ENCODE data around the gene SUPT5H. TPM values are rescaled to one million over a fixed set of nuclear protein-coding genes. Genes with fewer than 3 reads are reported as not detected.
A peak's percentile ranks its signal among the peaks of the same experiment; 100 is the strongest.

The SUPT5H gene
- total and polyA plus RNA-seq, 2 of the 13 experiments (the other 11 are each of a cell fraction or from before 2014, with no cell fraction given): 48.2 to 51.7 TPM

- peak; percentile 6; the same call in 2 of the 3 replicates for ATAC-seq
- no TSS peak for BruUV-seq (replicated peaks)
- H3K27me3 ChIP-seq (ENCODE audit: control insufficient read depth in 1 of 2, insufficient read depth in 2 of 2, low read length in 2 of 2): no peaks in the 10 kb centered on the region; a peak in 1 of 5 replicates
- H3K4me1 ChIP-seq (ENCODE audit: insufficient read depth, low read length): no peaks in the 10 kb centered on the region
- H3K4me3 ChIP-seq (replicated peaks in 1 of 3; ENCODE audit: insufficient read depth in 1 of 3, low read depth in 2 of 3, low read length in 3 of 3): no peak overlapping the region
- H3K36me3 ChIP-seq (replicated peaks in 1 of 2; ENCODE audit: control insufficient read depth in 1 of 2, insufficient read depth in 2 of 2, low read length in 2 of 2): peaks cover 40 to 75% of the 10 kb centered on the region in 2 experiments
- DNase-seq (ENCODE audit: low spot score): no peak
- TF ChIP-seq ZNF567 (CRISPR knock-in tag; IDR thresholded peaks at IDR 0.05; ENCODE audit: borderline replicate concordance): no peak
- TF ChIP-seq NR2F6 (IDR thresholded peaks at IDR 0.05): no peak
- no peak for TF ChIP-seq NR2F6 (CRISPR knock-in tag; IDR thresholded peaks at IDR 0.05)
- TF ChIP-seq NR2F2 (IDR thresholded peaks at IDR 0.05; ENCODE audit: borderline replicate concordance, low read depth): no peak
- no peak for TF ChIP-seq DMAP1 (CRISPR knock-in tag; IDR thresholded peaks at IDR 0.05)
- no peak for TF ChIP-seq HMGXB4 (CRISPR knock-in tag; IDR thresholded peaks at IDR 0.05; ENCODE audit: borderline replicate concordance in 1 of 2, low read depth in 1 of 2)
- TF ChIP-seq TP53 (CRISPR knock-in tag; conservative IDR thresholded peaks at IDR 0.05): no peak
- TF ChIP-seq HNF1A (IDR thresholded peaks at IDR 0.05; ENCODE audit: low read depth): no peak
- TF ChIP-seq HNF1A (CRISPR knock-in tag; IDR thresholded peaks at IDR 0.05; ENCODE audit: borderline replicate concordance): no peak
- TF ChIP-seq CREBL2 (CRISPR knock-in tag; IDR thresholded peaks at IDR 0.05; ENCODE audit: borderline replicate concordance): no peak
- no peak for TF ChIP-seq ZNF841 (CRISPR knock-in tag; IDR thresholded peaks at IDR 0.05; ENCODE audit: borderline replicate concordance)
- no peak for TF ChIP-seq TOPORS (CRISPR knock-in tag; IDR thresholded peaks at IDR 0.05)
- TF ChIP-seq ZNF17 (CRISPR knock-in tag; IDR thresholded peaks at IDR 0.05): no peak
- no peak for TF ChIP-seq SMC3 (IDR thresholded peaks at IDR 0.05; ENCODE audit: low read length)
- no peak for TF ChIP-seq ZNF616 (CRISPR knock-in tag; IDR thresholded peaks at IDR 0.05; ENCODE audit: low read depth)
- no peak for TF ChIP-seq ZNF33B (CRISPR knock-in tag; IDR thresholded peaks at IDR 0.05)
- no peak for TF ChIP-seq ZNF350 (CRISPR knock-in tag; IDR thresholded peaks at IDR 0.05; ENCODE audit: borderline replicate concordance, low read depth)
- no peak for TF ChIP-seq ZNF703 (CRISPR knock-in tag; IDR thresholded peaks at IDR 0.05; ENCODE audit: borderline replicate concordance)
- no peak for TF ChIP-seq MED1 (CRISPR knock-in tag; IDR thresholded peaks at IDR 0.05)
- TF ChIP-seq ZFP62 (CRISPR knock-in tag; IDR thresholded peaks at IDR 0.05): no peak
- TF ChIP-seq ATF1 (CRISPR knock-in tag; IDR thresholded peaks at IDR 0.05): no peak
- no peak for TF ChIP-seq MXI1 (IDR thresholded peaks at IDR 0.05; ENCODE audit: borderline replicate concordance, low read depth, low read length)
- H3K9ac ChIP-seq (ENCODE audit: insufficient read depth, low read depth, low read length): no peak overlapping the region
- H3K79me2 ChIP-seq (ENCODE audit: insufficient read depth, low read length): no peaks in the 10 kb centered on the region
- no peak overlapping the region for H3K4me2 ChIP-seq (ENCODE audit: low read depth, low read length)
- in situ Hi-C loops (cut with HindIII; ENCODE audit: extremely low pct_ligation_motif_present, low pct_unique_long_range_greater_than_20kb) (no loop called here), intact Hi-C loops (cut with micrococcal nuclease; ENCODE audit: unreplicated experiment) (no loop called here)
- no peak overlapping the region for H2AFZ ChIP-seq (ENCODE audit: low read length)
- no peaks in the 10 kb centered on the region for H3K9me3 ChIP-seq (ENCODE audit: low read length)
- ChIA-PET POLR2A (interaction anchor here (0.9 to 1.2 kb wide), 2 partner anchors 38 to 61 kb away, joined by 3 read pairs; partner anchors contain the start of genes PLEKHG2 and RPS16), CTCF (ENCODE audit: low intra/inter-chr PET ratio, low total read pairs) (interaction anchor here (1.2 to 2.9 kb wide), 2 partner anchors 29 to 59 kb away, joined by 3 to 20 read pairs; partner anchors contain the start of gene EID2B)
- FAIRE-seq: no peak
- H4K20me1 ChIP-seq (ENCODE audit: insufficient read depth, low read length): no peaks in the 10 kb centered on the region
- H3K27ac ChIP-seq (ENCODE audit: extremely low read length, insufficient read depth, low read length): no peak overlapping the region
- WGBS (ENCODE audit: low lambda C conversion rate): 91% methylated on average over 6 of the region's 11 CpGs
These were observed 28.1 kb downstream of the SUPT5H start for GRCh38 chr19:39473443-39473960.
